Mucosa of rectum (tissue), 2 donors: ENCODE data around the gene PROCA1.

Experiments used
- H3K27ac ChIP-seq, 2 donors: one replicate each; pipeline ENCODE4 v1.7.0; 2013; ENCODE audit warnings: inconsistent platforms in 2 of 2, low read depth in 2 of 2, low read length in 2 of 2
- H3K27me3 ChIP-seq, 2 donors: one replicate each; pipeline ENCODE4 v1.7.0; 2013; ENCODE audit warnings: low read length in 2 of 2; ENCODE audit not compliant: control insufficient read depth in 2 of 2, insufficient read depth in 2 of 2
- H3K36me3 ChIP-seq, 2 donors: one replicate each; pipeline ENCODE4 v1.7.0; 2013; ENCODE audit warnings: low read length in 2 of 2; ENCODE audit not compliant: control insufficient read depth in 2 of 2, insufficient read depth in 2 of 2
- H3K4me1 ChIP-seq, 2 donors: one replicate each; pipeline ENCODE4 v1.7.0; 2013; ENCODE audit warnings: low read length in 2 of 2, mild to moderate bottlenecking in 1 of 2; ENCODE audit not compliant: control insufficient read depth in 2 of 2, insufficient read depth in 2 of 2
- H3K4me3 ChIP-seq, 2 donors: one replicate each; pipeline ENCODE4 v1.7.0; 2013; ENCODE audit warnings: low read length in 2 of 2
- H3K9ac ChIP-seq, 2 donors: one replicate each; pipeline ENCODE4 v1.7.0; 2013; ENCODE audit warnings: low read length in 2 of 2, low read depth in 1 of 2, mild to moderate bottlenecking in 1 of 2
- H3K9me3 ChIP-seq, 2 donors: one replicate each; pipeline ENCODE4 v1.7.0; 2013; ENCODE audit warnings: low read length in 2 of 2; ENCODE audit not compliant: control insufficient read depth in 2 of 2
- donor health status: healthy.
- donor health status: Normal muscosa, but diverticular disease.

PROCA1 gene

DNA sequence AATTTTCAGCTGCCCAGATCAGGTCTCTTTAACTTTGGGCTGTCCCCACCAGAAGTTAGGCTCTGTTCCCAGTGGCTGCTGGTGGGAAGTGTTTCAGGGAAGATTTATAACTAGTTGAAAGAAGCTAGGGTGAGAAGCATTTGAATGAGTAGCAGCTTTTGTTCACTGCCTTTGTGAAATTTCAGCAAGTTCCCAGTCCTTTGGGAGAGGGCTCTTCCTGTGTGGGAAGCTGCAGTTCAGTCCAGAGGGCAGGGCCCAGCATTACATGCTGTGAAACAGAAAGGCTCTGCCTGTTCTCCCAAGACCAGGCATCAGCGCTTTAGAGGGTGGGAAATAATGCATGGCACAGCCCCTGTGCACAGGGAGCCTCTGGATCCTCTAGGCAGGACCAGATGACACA, 17.8 kb downstream of the PROCA1 start:
- Histone ChIP-seq H3K36me3 (peaks cover 76 to 77% of the 10 kb centered on the region in 2 donors), H3K9ac (no peak overlapping the region), H3K4me1 (peaks cover 14 to 15% of the 10 kb centered on the region in 2 donors), H3K9me3 (no peaks in the 10 kb centered on the region), H3K4me3 (no peak overlapping the region), H3K27me3 (no peaks in the 10 kb centered on the region), H3K27ac (no peak overlapping the region)

DNA sequence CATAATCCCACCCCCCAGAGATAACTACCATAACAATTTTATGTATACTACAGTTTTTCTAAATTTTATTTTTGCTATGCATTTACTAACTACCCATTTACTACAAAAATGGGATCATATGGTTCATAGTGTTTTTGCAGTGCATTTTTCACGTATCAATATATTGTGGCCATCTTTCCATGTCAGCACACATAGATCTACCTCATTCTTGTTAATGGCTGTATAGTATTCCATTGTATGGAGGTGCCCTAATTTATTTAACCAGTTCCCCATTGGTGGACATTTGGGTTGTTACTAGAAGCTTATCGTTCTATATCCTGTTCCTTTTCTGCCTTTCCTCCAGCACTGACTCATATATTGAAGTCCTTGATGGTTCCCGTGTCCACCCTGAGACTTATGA, 22.7 kb downstream of the PROCA1 start:
- H3K36me3 ChIP-seq, result peaks cover 80% of the 10 kb centered on the region in 2 donors
- H3K4me3 ChIP-seq, result no peak overlapping the region
- H3K27ac ChIP-seq, result no peak overlapping the region
- no peak overlapping the region for H3K9ac ChIP-seq
- no peaks in the 10 kb centered on the region for H3K4me1 ChIP-seq
- H3K27me3 ChIP-seq, result no peaks in the 10 kb centered on the region
- H3K9me3 ChIP-seq, result no peaks in the 10 kb centered on the region

DNA sequence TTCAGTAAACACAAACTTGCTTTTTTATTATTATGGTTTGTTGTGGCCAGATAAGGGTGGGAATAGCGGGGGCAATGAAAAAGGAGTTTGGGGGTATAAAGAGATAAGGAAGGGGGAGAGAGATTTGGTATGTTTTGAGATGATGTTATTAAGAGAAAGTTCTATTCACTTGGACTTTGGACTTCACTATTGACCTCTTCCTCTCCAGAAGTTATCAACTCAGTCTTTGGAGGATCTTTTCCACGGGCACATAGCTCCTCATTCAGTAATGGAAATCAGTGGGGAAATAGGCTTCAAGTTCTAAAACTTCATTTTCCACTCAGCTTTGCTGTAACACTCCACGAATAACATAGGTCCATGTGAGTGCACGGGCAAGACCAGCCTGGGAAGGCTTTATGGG, 23.2 kb downstream of the PROCA1 start:
- H3K27me3 ChIP-seq, result no peaks in the 10 kb centered on the region
- H3K4me3 ChIP-seq, result no peak overlapping the region
- H3K27ac ChIP-seq, result no peak overlapping the region
- no peaks in the 10 kb centered on the region for H3K9me3 ChIP-seq
- H3K36me3 ChIP-seq, result peaks cover 77 to 78% of the 10 kb centered on the region in 2 donors
- H3K9ac ChIP-seq, result no peak overlapping the region
- H3K4me1 ChIP-seq, result no peaks in the 10 kb centered on the region

DNA sequence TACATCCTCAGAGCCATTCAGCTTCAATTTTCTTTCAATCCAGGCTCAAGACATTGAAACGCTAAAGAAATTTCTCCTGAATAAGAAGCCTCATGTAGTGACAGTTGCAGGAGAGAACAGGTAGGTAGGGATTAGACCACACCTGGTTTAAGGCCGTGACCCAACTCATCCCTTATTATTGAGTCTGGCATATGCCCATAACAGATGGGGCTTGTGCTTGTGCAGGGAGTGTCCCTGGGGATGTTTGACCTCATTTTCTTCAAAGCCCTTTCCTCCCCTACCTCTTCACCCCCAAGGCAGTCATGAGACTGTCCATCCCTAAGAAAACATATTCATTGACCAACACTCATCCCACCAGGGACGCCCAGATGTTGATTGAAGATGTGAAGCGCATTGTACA, 25.4 kb downstream of the PROCA1 start:
- peaks cover 93 to 94% of the 10 kb centered on the region in 2 donors for H3K36me3 ChIP-seq
- no peaks in the 10 kb centered on the region for H3K9me3 ChIP-seq
- H3K27me3 ChIP-seq, result no peaks in the 10 kb centered on the region
- no peak overlapping the region for H3K27ac ChIP-seq
- H3K4me1 ChIP-seq, result no peaks in the 10 kb centered on the region
- H3K9ac ChIP-seq, result no peak overlapping the region
- H3K4me3 ChIP-seq, result no peak overlapping the region

DNA sequence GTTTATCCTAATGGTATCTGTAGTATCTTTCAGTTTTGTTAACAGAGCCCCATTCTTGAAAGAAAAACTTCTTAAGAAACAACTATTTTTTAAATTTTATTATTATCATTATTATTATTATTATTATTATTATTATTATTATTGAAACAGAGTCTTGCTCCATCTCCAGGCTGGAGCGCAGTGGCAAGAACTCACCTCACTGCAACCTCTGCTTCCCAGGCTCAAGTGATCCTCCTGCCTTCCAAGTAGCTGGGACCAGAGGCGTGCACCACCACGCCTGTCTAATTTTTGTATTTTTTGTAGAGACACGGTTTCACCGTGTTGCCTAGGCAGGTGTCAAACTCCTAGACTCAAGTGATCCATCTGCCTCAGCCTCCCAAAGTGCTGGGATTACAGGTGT, 26.3 kb downstream of the PROCA1 start:
- Histone ChIP-seq H3K9me3 (no peaks in the 10 kb centered on the region), H3K4me3 (no peak overlapping the region), H3K4me1 (no peaks in the 10 kb centered on the region), H3K36me3 (peaks cover 90 to 94% of the 10 kb centered on the region in 2 donors), H3K27ac (no peak overlapping the region), H3K9ac (no peak overlapping the region), H3K27me3 (no peaks in the 10 kb centered on the region)

DNA sequence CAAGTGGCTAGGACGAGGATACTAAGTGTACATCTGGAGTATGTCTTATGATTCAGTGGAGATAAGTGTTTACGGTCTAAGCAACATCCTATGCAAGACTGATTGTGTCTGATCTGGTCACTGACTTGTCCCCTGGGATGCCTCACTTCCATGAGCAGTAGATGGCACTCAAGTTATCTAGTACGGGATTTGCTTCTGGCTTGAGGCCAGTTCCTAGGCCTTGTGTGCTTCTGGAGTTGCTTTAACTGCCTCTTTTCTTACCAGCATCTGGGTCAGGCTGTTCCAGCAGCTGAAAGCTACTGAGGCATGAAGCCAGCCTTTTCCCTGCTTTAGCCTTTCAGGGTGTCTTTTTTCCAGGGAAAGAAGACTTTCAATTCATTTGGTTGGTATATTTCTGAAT, 26.7 kb downstream of the PROCA1 start:
- Histone ChIP-seq H3K27ac (no peak overlapping the region), H3K9me3 (no peaks in the 10 kb centered on the region), H3K9ac (no peak overlapping the region), H3K27me3 (no peaks in the 10 kb centered on the region), H3K36me3 (peaks cover 86 to 93% of the 10 kb centered on the region in 2 donors), H3K4me1 (no peaks in the 10 kb centered on the region), H3K4me3 (no peak overlapping the region)

DNA sequence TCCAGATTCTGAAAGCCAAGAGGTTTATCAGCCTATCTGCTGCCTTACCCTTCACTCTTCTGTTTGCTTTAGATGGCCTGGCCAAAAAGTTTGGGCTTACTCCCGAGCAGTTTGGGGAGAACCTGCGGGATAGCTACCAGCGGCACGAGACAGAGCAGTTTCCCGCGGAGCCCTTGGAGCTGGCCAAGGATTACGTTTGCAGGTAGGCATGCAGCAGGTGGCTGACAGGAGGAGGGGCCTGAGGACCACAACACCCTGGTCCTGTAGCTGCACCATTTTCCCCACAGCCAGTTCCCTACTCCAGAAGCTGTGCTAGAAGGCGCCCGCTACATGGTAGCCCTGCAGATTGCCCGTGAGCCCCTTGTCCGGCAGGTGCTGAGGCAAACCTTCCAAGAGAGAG, 29.0 kb downstream of the PROCA1 start:
- Histone ChIP-seq H3K4me1 (no peaks in the 10 kb centered on the region), H3K4me3 (no peak overlapping the region), H3K9ac (no peak overlapping the region), H3K9me3 (no peaks in the 10 kb centered on the region), H3K27ac (no peak overlapping the region), H3K36me3 (peaks cover 77 to 87% of the 10 kb centered on the region in 2 donors), H3K27me3 (no peaks in the 10 kb centered on the region)

DNA sequence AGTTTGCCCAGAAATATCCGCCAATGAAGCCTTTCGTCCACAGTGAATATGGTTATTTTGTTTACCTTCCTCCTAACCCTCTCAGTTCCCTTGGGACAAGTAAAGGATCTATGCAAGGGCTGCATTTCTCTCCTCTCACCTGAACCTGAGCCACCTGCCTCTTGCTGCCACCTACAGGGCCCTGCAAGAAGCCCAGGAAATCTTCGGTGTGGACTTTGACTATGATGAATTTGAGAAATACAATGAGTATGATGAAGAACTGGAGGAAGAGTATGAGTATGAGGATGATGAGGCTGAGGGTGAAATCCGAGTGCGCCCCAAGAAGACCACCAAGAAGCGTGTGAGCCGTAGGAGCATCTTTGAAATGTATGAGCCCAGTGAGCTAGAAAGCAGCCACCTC, 35.7 kb downstream of the PROCA1 start:
- Histone ChIP-seq H3K9me3 (no peaks in the 10 kb centered on the region), H3K27ac (no peak overlapping the region), H3K36me3 (peaks cover 74 to 86% of the 10 kb centered on the region in 2 donors), H3K27me3 (no peaks in the 10 kb centered on the region), H3K4me3 (no peak overlapping the region), H3K9ac (no peak overlapping the region), H3K4me1 (no peaks in the 10 kb centered on the region)

DNA sequence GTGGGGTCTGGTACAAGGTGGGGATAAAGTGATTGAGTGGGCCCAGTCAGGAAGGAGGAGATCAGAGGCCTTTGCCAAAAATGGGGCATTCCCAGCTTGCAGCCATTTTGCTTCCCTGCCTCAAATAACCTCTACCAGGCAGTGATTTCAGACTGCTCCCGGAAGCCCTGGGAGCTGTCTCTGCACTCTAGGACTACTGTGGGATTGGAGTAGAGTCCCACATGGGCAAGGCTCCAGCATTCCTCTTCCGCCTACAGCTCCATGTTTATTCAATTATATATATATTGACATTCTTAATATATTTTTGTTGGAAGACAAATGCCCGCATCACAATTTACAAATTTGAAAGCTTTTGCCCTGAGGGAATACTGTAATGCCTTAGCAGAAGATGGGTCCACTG, 36.2 kb downstream of the PROCA1 start:
- no peak overlapping the region for H3K4me3 ChIP-seq
- no peaks in the 10 kb centered on the region for H3K4me1 ChIP-seq
- H3K27me3 ChIP-seq, result no peaks in the 10 kb centered on the region
- H3K9ac ChIP-seq, result no peak overlapping the region
- H3K36me3 ChIP-seq, result peaks cover 74 to 85% of the 10 kb centered on the region in 2 donors
- no peaks in the 10 kb centered on the region for H3K9me3 ChIP-seq
- H3K27ac ChIP-seq, result no peak overlapping the region

DNA sequence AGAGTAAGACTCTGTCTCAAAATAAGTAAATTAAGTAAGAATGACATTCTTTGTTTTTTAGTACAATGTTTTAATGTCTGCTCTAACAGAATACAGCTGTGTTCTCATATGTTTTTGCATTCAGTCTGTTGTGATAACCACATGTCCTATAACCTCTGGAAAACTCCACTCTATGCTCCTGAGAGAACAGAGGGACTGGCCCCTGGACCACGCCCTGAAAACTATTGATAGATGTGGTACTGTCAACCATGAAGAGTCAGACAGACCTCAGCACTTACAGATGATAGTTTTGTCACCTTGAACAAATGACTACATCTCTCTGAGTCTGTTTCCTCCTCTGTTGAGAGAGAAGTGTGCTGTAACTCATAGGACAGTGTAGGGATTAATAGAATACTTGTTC, 41.8 kb downstream of the PROCA1 start:
- Histone ChIP-seq H3K36me3 (peaks cover 43 to 54% of the 10 kb centered on the region in 2 donors), H3K4me3 (no peak overlapping the region), H3K9ac (no peak overlapping the region), H3K27ac (no peak overlapping the region), H3K4me1 (no peaks in the 10 kb centered on the region), H3K9me3 (no peaks in the 10 kb centered on the region), H3K27me3 (no peaks in the 10 kb centered on the region)

DNA sequence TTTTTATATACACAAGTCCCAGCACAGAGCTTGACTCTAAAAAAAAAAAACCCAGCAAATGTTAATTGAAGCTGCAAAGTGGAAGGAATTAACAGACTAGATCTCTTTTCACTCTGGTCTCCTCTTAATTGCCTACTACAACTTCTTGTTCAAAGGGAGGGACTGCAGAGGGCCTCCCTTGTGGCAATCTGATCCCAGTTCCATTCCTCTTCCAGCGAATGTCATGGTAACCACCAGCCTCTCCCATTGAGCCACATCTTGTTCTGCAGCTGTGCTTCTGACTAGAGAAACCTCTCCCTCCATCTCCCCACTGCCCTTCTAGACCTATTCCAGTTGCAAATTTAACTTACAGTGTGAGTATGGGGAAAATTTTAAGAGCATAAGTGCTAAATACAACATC, 43.8 kb downstream of the PROCA1 start:
- Histone ChIP-seq H3K36me3 (peaks cover 23 to 34% of the 10 kb centered on the region in 2 donors), H3K4me3 (no peak overlapping the region), H3K27ac (no peak overlapping the region), H3K9ac (no peak overlapping the region), H3K4me1 (peaks cover 7% of the 10 kb centered on the region in 2 donors), H3K27me3 (no peaks in the 10 kb centered on the region), H3K9me3 (no peaks in the 10 kb centered on the region)
